Measurements from ENCODE around the gene PPIP5K2. TPM values are rescaled to one million over a fixed set of nuclear protein-coding genes. Genes with fewer than 3 reads are reported as not detected.

The PPIP5K2 gene
- total and polyA plus RNA-seq, 8 donors, result 47.7 to 92.0 (median 86.3) TPM

DNA sequence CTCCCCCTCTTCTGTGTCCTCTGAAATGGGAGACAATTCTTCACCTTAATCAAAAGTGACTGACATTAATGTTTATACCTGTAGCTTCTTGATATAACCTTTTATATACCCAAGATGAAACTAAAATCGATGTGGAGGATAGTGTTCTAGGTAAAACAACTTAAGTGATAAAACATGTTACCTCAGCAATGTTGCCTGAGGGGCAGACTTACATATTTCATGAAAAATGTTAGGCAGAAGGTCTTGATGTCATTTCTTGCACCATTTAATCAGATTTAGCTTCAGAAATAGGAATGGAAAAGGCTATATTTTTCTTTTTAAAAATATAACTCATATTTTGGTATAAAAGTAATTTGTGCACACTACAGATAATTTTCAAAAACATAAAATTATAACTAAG lies 115.8 kb downstream of the PPIP5K2 start:
- ATAC-seq (no peak), DNase-seq (no peak)
- TF ChIP-seq CTCF (IDR thresholded peaks at IDR 0.05), result no peak
- Histone ChIP-seq H3K4me3 (no peak overlapping the region), H3K9me3 (peaks cover 0 to 17% of the 10 kb centered on the region in 2 donors), H3K27ac (no peak overlapping the region), H3K36me3 (no peaks in the 10 kb centered on the region), H3K27me3 (no peaks in the 10 kb centered on the region), H3K4me1 (no peaks in the 10 kb centered on the region)
- intact Hi-C loops (cut with DNase I), result no loop called here

DNA sequence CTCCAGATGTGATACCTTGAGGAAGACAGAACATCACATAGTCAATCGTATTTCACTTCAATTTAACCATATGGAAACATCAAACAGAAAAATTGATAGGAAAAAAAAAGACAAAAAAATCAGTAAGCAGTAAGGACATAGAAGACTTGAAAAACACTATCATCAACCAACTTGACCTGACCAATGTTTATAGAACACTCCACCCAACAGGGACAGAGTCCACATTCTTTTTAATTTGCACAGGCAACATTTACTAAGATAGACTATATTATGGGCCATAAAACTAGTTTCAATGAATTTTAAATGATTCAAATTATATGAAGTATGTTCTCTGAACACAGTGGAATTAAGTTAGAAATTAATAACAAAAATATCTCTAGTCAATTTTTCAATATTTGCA lies 117.7 kb downstream of the PPIP5K2 start:
- Histone ChIP-seq H3K27me3 (no peaks in the 10 kb centered on the region), H3K4me1 (no peaks in the 10 kb centered on the region), H3K9me3 (peaks cover 0 to 17% of the 10 kb centered on the region in 2 donors), H3K36me3 (no peaks in the 10 kb centered on the region), H3K27ac (no peak overlapping the region), H3K4me3 (no peak overlapping the region)
- intact Hi-C loops (cut with DNase I), result no loop called here
- DNase-seq (no peak), ATAC-seq (no peak)
- TF ChIP-seq CTCF (IDR thresholded peaks at IDR 0.05), result no peak

- no peaks in the 10 kb centered on the region for H3K27me3 ChIP-seq
- no peaks in the 10 kb centered on the region for H3K36me3 ChIP-seq
- ATAC-seq, result no peak
- no peak overlapping the region for H3K27ac ChIP-seq
- intact Hi-C loops (cut with DNase I), result no loop called here
- H3K9me3 ChIP-seq, result peaks cover 0 to 16% of the 10 kb centered on the region in 2 donors
- no peaks in the 10 kb centered on the region for H3K4me1 ChIP-seq
- no peak overlapping the region for H3K4me3 ChIP-seq
- TF ChIP-seq CTCF (IDR thresholded peaks at IDR 0.05), result no peak
- DNase-seq, result no peak
Measured at GRCh38 chr5:103243665-103244064, 123.6 kb downstream of the PPIP5K2 start.

DNA sequence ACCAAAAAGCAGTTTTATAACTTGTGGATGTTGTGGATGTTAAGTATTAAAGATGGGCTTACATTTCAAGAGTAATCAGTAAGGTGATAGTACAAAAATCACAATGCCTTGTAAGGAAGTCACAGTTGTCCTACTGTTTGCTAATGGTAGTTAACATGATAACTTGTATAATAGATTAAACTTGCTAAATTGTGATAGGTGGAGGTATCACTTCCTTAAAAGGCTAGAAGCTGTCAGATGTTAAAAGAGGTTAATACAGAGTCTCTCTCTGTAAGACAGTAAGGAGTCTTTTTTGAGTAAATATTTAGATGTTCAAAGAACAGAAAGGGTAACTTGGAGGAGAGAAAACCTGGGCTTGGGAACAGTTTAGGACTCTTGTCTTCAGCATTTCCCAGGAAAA lies 124.3 kb downstream of the PPIP5K2 start:
- ATAC-seq (no peak), DNase-seq (no peak)
- intact Hi-C loops (cut with DNase I), result no loop called here
- Histone ChIP-seq H3K9me3 (peaks cover 0 to 9% of the 10 kb centered on the region in 2 donors), H3K4me3 (no peak overlapping the region), H3K27ac (no peak overlapping the region), H3K36me3 (no peaks in the 10 kb centered on the region), H3K4me1 (no peaks in the 10 kb centered on the region), H3K27me3 (no peaks in the 10 kb centered on the region)
- no peak for TF ChIP-seq CTCF (IDR thresholded peaks at IDR 0.05)

GRCh38 chr5:103245761-103246160 lies 125.7 kb downstream of the PPIP5K2 start:
- intact Hi-C loops (cut with DNase I), result no loop called here
- Histone ChIP-seq H3K36me3 (no peaks in the 10 kb centered on the region), H3K9me3 (no peaks in the 10 kb centered on the region), H3K4me1 (no peaks in the 10 kb centered on the region), H3K27ac (no peak overlapping the region), H3K4me3 (no peak overlapping the region), H3K27me3 (no peaks in the 10 kb centered on the region)
- DNase-seq (no peak), ATAC-seq (no peak)
- no peak for TF ChIP-seq CTCF (IDR thresholded peaks at IDR 0.05)
